Mesenteric fat pad (tissue), 1 donor: Measurements from ENCODE around the gene RRP36. TPM values are rescaled to one million over a fixed set of nuclear protein-coding genes. Genes with fewer than 3 reads are reported as not detected.
"Not testable (repeated sequence)": the region's sequence is repeated elsewhere in the genome, so short reads cannot be mapped to it uniquely, and the experiment has no call there.

ENCODE experiments used
- DNase-seq: peaks from one replicate; pipeline ENCODE4 v3.0.0-alpha.2; 2020; ENCODE audit warnings: low spot score
- long read RNA-seq: library from polyadenylated mRNA; unstranded; transcript quantifications from one replicate; pipeline ENCODE4 v2.0.0, GENCODE V29; 2020
- total RNA-seq: library from RNA; stranded (reverse); fragmentation: NEBNext Ultra II Directional; extraction: Animal tissue kit (Norgen Biotek cat#: 25700); gene quantifications from one replicate; pipeline ENCODE4 v1.2.1, GENCODE V29; 2021
- donor health status: DM: yes; HTN: yes; CAD: no.

Gene RRP36, protein sequence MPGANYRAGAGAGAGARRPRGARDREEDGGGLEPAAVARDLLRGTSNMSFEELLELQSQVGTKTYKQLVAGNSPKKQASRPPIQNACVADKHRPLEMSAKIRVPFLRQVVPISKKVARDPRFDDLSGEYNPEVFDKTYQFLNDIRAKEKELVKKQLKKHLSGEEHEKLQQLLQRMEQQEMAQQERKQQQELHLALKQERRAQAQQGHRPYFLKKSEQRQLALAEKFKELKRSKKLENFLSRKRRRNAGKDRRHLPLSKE
- total RNA-seq = 51.9 TPM
- long read RNA-seq, partial matches to known transcripts = 2 of 4 reads
- long read RNA-seq, other reads (novel, unspliced or antisense) = 2 of 4 reads

- DNase-seq = peak; percentile 94
These were observed at the start of gene RRP36 for GRCh38 chr6:43021270-43022047. RRP36 (plus strand) TSS chr6:43021623; CDS start chr6:43021655, 32 bp downstream.

DNA sequence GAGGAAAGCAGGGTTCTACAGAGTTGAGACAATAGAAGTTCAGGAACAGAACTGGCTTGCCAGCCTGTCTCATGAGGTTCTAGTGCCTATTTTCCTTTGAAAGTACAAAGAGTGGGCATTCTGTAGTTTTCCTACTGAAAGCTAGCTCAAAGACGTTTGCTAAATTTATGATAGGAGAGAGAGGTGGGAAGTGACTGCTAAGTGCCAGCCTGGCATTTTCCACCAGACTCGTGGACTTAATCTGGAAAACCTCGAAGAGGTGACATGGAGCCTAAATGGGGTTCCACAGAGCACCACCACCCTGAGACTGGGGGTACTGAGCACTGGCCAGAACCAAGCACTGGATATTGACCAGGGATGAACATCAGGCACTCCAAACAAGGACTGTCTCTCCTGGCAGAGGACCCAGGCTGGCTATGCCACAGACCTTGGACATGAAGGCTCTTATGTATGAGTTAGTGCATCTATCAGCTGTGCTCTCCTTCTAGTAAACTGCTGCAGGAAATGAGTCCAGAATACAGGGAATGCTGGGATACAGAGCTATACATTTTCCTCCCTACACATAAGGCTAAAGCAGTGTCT, 49.6 kb upstream of the RRP36 start:
- DNase-seq = no peak

GRCh38 chr6:42973926-42974325, 47.5 kb upstream of the RRP36 start:
- no peak for DNase-seq

- no peak for DNase-seq
These were observed 46.4 kb upstream of the RRP36 start for GRCh38 chr6:42974919-42975505.

GRCh38 chr6:42978487-42978838, 43.0 kb upstream of the RRP36 start:
- no peak for DNase-seq

GRCh38 chr6:42978839-42979522, 42.4 kb upstream of the RRP36 start, which contains the start of gene PEX6:
PEX6 (minus strand) TSS chr6:42979181; CDS start chr6:42979150, 31 bp downstream.
- peak; percentile 96 for DNase-seq

DNA sequence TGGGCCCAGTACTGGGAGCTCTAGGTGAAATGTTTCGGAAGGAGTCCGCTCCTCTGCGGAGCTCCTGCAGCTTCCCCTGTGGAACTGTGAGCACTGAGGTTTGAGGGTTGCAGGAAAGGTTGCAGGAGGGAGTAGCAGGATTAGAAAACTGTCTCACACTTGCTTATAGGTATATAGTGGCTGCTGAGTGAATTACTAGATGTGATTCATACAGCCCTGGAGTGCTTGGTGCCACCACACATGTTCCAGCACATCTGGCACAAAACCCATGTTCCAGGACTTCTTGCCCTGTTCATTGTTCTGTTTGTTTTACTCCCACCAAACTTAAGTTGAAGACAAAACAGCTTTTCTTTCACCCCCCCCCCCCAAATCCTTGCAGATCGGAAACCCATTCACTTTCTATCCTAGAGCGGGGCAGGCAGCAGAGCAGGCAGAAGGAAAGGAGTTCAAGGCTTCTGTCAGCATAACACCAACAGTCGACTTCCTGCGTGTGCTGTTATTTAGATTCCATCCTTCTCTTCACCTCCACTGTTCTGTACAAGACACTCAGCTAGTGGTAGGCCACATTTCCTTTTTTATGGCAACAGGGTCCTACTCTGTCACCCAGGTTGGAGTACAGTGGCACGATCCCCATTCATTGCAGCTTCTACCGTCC, 41.8 kb upstream of the RRP36 start:
- no peak for DNase-seq

DNA sequence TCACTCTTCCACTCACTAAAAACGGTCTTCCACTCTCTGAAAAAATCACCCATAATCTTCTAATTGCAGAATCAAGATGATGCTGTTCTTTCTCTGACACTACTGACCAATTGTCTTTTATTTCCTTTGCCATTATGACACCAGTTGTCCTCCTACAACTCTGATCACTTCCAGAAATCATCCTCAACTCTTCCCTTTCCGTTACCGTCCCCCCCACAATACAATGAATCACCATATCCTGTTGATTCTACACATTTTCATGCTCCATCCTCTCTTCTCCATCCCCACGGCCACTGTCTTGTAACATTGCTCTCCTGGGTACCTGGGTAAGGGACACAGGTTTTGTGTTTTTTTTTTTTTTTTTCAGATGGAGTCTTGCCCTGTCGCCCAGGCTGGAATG, 39.6 kb upstream of the RRP36 start:
- no peak for DNase-seq

GRCh38 chr6:42984001-42984923, 37.2 kb upstream of the RRP36 start, which contains the start of gene PPP2R5D:
PPP2R5D (plus strand) TSS chr6:42984570; CDS start chr6:42984678, 108 bp downstream.
- peak; percentile 97 for DNase-seq

DNA sequence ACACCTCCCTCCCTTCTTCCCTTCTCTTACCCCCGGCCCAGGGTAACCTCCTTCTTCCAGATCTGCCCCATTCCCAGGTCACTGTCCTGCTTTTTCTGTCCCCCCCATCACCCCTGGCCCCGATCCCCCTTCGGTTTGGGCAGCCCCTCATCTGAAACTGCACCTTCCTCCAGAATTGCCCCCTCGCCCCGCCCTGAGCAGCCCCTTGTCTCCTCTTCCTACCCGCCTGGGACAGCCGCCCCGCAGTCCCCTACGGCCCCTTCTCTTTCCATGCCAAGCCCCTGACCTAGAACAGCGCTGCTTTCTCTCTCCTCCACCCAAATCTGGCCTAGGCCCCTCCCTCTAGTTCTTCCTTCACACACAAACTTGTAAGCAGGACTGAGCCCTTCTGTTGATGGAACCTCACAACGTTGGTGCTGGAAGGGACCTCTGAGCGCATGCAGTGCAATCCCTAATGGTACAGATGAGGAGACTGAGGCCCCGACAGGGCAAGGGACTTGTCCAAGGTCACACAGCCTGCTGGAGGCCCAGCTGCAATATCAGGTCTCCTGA, 36.4 kb upstream of the RRP36 start:
- DNase-seq = no peak

GRCh38 chr6:42987533-42988451, 33.6 kb upstream of the RRP36 start:
- no peak for DNase-seq

DNA sequence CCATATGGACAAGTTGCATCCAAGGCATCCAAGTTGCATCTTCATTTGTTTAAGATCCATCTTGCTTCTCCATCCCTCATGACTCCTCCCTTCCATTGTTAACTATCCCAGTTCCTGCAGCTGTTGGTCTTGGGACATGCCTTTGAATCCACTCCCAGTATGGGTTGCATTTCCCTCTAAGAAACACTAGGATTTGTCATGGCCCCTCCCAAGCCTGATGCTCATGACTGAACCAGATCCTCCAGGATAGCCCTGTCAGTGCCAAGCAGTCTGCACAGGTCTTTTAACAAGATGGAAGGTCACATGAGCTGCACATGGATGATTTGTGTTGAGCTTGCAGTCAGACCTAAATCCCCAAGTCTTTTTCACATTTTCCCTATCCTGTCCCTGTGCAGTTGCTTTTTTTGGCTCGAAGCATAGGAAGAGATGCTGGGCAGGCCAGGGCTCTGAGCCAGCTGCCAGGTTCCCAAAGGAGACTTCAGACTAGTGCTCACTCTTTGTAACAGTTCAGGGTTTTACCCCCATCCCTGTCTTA, 32.9 kb upstream of the RRP36 start:
- no peak for DNase-seq

- DNase-seq = no peak
These were observed 31.5 kb upstream of the RRP36 start for GRCh38 chr6:42989923-42990322.

GRCh38 chr6:42993445-42993844, 28.0 kb upstream of the RRP36 start:
- no peak for DNase-seq

DNA sequence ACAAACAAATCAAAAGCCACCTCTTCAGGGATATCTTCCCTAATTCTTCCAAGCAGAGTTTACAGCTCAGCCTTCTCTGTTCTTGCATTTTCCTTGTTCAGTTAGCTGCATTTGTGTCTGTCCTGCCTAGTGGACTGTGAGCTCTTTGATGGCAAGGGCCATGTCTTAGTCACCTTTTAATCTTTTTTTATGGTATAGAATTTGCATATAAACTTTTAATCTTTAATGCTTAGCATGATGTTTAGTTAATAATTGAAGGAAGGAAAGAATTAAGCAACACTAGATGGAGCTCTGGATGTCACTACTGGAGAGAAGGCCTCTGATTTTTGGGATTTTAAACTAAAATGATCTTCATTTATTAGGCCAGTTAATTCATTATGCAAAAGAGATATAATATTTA, 24.9 kb upstream of the RRP36 start:
- DNase-seq = no peak

DNA sequence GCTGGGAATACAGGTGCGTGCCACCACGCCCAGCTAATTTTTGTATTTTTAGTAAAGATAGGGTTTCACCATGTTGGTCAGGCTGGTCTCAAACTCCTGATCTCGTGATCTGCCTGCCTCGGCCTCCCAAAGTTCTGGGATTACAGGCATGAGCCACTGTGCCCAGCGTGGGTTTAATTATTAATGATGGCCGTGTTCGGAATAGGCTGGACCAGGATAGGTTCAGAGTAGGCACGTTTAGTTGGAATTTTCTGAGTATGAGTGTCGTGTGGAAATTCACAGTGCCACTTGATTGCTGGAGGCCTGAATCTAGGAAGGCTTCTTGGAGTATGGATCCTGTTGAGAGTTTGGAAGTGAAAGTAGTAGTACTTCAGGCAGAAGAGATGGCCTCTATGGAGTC, 23.2 kb upstream of the RRP36 start:
- not testable (repeated sequence) for DNase-seq

GRCh38 chr6:43001843-43002242, 19.6 kb upstream of the RRP36 start:
- DNase-seq = no peak

DNA sequence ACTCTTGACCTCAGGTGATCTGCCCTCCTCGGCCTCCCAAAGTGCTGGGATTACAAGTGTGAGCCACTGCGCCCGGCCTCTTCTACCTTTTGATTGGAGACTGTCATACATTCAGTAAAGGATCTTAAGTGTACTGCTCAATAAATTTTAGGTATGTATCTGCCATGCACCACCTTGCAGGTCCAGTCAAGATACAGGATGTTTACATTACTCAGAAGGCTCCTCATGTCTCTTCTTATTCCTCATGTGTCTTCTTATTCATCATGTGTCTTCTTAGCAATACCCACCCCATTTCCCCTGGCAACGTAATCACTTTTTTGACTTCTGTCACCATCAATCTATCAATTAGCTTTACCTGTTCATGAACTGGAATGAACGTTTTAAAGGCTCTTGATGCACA, 15.6 kb upstream of the RRP36 start:
- no peak for DNase-seq
